Activated CD8-positive, alpha-beta memory T cell treated with anti-CD3 and anti-CD28 coated beads for 36 hours (primary cell): ENCODE results near the gene BLMH. TPM values are rescaled to one million over a fixed set of nuclear protein-coding genes. Genes with fewer than 3 reads are reported as not detected.
"Not testable (repeated sequence)": the region's sequence is repeated elsewhere in the genome, so short reads cannot be mapped to it uniquely, and the experiment has no call there.

Experiments used
- CTCF ChIA-PET: fragments of 350-600 bp; sonication (Branson Sonifier 250); formaldehyde crosslinking; loops from one replicate; lab custom pipeline; 2021; ENCODE audit warnings: antibody characterized with exemption; lab: Charles Lee
- POLR2A ChIA-PET: fragments of 350-600 bp; sonication (Branson Sonifier 250); formaldehyde crosslinking; loops from one replicate; lab custom pipeline; 2021; ENCODE audit warnings: antibody characterized with exemption; lab: Charles Lee
- total RNA-seq, 2 experiments: library from RNA; stranded (reverse); gene quantifications; one replicate each; pipeline ENCODE4 v1.2.3, GENCODE V29; 2021

The BLMH gene
- total RNA-seq, 2 experiments from 2014 or later: 75.6 to 75.7 TPM

DNA sequence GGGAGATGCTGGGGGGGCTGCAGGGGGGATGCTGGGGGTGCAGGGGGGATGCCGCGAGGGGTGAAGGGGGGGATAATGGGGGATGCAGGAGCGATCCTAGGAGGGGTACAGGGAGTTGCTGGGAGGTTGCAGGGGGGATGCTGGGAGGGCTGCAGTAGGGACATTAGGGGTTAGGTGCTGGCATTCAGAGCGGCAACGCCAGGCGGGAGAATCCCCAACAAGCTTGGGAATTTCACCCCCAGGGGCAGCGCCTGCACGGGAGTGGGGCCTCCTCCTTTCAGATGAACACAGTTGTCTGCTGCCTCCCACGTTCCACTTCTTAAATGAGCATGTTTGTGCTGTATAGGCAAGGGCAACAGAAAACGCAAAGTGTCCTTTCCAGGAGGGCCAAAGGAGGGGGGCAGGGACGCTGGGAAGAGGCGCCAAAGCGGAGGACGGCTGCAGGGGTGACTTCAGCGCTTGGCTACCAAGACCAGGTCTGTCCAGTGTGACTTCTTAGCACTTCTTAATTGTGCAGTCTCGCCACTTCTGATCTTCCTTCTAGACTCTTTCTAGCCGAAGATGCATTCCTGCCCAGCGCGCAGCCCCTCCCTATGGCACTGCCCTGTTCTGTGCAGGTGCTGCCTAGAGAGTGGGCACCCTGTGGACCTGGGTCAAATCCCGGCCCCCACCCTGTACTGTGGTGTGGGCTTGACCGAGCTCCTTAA, 54.3 kb downstream of the BLMH start:
- ChIA-PET POLR2A (no interaction called here), CTCF (no interaction called here)

DNA sequence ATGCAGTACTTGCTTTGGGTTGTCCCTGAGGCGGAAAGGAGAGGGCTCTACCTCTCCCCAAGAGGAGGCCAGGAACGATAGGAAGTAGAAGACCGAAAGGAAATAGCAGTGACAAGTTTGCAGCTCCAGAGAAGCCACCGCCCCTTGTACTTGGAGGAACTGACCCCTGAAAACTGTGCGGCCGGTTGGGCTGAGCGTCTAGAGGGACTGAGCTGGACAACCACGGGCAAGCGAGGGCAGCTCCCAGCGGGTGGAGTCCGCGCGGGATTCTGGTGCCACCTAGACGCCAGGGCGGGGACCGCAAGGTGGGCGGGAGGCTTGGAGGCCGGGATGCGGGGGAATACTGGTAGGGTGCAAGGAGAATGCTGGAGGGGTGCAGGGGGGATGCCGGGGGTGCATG, 55.0 kb downstream of the BLMH start:
- ChIA-PET CTCF (interaction anchor here (0.6 kb wide), 1 partner anchor 469 kb away, joined by 3 read pairs; no protein-coding TSS in a partner anchor), POLR2A (no interaction called here)

DNA sequence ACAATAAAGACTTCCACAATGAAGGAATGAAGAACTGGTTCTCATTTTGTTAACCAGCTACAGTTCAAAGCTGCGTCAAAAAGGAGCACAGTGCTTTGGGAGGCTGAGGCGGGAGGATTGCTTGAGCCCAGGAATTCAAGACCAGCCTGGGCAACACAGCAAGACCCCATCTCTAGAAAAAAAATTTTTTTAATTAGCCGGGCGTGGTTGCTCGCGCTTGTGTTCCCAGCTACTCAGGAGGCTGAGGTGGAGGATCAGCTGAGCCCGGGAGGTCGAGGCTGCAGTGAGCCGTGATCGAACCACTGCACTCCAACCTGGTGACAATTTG, 55.5 kb downstream of the BLMH start:
- ChIA-PET CTCF (interaction anchor here (0.6 to 0.8 kb wide), 3 partner anchors 126 to 468 kb away, joined by 3 to 4 read pairs (median 3); no protein-coding TSS in a partner anchor), POLR2A (interaction anchor here (0.6 kb wide), 1 partner anchor 786 kb away, joined by 3 read pairs; no protein-coding TSS in a partner anchor)

DNA sequence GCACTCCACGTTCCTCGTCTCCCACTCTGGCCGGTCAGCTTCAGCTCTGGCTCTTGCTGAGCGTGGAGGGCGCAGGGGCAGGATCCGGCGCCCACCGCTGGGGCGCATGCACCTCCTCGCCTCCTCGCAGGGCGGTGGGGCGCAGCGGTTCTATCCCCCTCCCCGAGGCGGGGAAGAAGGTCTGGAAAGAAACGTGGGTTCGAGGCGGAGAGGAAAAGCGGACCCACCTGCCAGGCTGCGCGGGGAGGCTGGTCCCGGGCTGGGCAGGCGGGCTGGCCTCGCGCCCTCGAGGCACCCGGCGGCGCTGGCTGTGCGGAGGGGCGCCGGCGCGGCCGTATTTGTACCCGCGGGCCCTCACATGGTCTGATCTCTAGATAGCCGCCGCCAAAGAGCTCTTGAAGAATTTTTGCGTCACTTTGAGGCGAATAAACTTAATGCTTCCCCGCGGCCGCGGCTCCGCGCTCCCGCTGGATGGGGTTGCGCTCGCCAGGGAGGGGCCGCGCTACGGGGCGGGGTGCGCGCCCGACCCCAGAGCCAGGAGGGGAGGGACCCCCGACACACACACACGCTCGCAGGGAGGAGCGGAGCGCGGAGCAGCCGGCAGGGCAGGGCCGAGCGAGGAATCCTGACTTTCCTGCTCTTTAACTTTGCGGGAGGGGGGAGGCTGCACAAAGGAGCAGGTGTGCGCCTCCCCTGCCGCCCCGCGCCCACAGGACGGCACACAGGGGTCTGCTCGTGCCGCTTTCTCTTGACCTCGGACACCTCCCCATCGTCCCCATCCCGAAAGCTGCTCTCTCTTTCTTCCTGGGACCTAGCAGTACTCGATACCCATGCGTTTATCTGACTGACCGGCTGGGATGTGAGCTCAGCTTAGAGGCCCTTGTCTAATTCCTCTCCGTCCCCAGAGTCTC, 56.1 kb downstream of the BLMH start, which contains the start of gene SLC6A4:
TSS of gene SLC6A4 (minus strand) at position 312 of the 911 bp plus-strand sequence. CDS start 13,739 bp downstream, outside the sequence.
- ChIA-PET POLR2A (interaction anchor here (0.6 kb wide), 1 partner anchor 785 kb away, joined by 3 read pairs; no protein-coding TSS in a partner anchor), CTCF (interaction anchor here (0.6 to 0.8 kb wide), 2 partner anchors 126 to 143 kb away, joined by 3 to 4 read pairs; no protein-coding TSS in a partner anchor)

DNA sequence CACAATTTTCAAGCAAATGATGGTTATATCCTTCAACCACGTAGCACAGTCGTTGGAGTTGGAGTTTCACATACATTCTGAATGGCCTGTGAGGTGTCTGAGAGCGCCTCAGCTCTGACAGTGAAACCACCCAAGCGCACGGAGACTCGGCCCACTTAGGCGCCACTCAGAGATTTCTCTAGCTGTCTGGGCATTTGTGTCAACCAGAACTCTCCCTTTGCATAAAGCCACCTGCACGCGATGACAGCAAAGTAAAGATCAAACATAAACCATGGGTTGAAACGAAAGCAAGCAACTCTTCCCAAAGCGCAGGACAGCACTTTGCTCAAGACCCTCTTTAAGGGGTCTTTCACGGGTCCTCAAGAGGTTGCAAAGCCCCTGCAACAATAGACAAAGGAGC, 56.8 kb downstream of the BLMH start:
- ChIA-PET POLR2A (no interaction called here), CTCF (no interaction called here)

DNA sequence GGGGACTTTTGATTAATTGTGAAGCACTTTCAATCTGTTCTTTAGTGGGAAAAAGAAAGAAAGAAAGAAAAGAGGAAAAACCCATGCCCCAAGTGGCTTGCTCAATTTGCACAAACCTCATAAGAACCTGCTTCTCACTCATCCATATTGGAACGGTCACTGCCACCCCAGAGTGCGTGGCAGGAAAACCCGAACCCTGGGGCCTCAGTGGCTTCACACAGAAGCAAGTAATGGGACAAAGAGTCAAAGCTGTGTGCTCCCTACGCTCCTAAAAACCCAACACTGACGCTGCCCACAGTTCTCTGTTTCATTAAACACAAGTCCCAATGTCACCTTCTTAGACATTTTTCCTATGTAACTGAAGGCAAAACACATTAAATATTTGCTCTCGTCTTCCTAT, 57.4 kb downstream of the BLMH start:
- POLR2A ChIA-PET: no interaction called here

DNA sequence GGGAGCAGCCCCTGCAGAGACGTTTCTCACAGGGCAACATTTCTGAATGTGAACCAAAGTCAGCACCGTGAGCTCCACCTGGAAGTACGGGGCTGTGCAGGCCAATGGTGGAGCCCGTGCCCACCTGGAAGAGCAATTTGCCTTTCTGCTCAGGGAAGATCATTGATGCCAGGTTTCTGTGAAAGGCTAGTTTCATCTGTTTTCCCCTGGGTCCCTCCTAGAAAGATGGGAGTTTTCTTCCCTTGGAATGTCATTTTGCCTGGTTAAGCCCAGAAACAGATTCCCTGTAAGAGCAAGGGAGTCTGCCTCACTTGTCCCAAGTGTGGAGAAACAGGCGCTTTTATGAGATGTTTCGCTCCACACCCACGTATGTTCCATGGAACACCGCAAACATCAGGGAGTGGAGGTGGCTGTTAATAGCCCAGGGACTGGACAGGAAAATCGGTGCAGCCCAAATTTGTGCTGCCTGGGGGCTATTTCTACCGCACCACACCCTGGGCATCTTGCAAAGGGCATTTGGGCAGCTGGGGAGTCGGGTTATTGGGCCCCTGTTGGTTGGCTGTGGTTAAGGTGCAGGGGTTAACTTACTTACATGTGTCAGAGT, 58.8 kb downstream of the BLMH start:
- CTCF ChIA-PET: no interaction called here
- POLR2A ChIA-PET: no interaction called here

More for the DNA sequence above, 57.4 kb downstream of the BLMH start:
- CTCF ChIA-PET: interaction anchor here (0.5 to 0.6 kb wide), 2 partner anchors 46 to 69 kb away, joined by 3 read pairs; no protein-coding TSS in a partner anchor

DNA sequence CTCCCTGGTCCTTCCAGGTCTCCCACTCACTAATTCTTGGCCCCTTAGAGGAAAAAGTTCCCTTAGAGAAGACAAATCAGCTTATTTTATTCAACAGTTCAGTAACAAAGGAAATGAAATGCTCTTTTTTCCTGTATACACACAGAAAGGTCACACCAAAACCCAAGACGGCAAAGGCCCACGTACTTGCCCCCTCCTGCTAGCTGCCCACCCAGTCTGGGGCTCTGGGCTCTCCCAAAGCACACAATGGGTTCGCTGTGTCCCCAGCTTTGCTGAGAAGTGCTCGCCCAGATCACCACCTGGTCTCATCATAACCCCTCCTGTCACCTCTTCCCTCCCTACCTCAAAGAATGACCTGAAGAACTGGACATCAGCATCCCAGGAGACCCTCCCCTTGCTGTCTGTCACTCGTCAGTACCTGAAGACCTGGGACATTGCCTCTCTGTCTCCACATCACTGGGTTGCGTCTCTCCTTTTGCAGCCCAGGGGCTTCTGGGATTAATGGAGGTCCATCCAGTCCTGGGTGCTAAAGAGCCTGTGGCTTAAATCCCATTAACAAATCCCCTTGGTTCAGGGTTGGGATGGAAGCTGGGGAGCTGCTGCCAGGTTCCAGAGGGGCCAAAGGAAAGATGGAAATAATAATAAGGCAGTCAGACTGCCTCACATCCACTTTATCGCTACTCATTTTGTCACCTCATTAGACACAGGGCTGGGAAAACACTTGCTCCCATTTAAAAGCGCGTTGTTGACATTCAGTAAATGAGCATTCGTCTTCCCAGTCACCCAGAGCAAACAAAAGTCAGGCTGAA, 59.5 kb downstream of the BLMH start:
- ChIA-PET CTCF (no interaction called here), POLR2A (no interaction called here)

DNA sequence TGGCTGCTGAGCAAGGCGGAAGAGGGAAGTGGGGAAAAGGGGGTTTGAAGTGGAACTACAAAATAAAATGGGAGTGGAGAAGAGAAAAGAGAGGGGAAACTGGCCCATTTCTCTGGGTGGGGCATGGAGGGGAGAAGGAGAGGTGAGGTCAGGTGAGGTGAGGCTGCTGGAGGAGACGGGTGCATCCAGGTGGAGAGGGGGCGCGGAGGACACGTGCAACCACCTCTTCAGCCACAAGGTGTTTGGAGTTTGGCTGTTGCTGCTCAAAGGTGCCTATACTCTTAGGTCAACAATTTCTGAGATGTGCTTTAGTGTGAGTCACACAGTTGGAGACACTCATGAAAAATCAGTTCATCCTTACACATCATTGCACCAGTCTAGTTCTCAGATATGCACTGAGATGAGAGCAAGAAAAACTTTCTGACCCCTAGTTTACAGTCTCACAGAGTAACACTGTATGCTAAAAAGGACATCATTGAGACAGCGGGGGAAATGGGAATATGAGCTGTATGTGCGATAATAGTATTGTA, 61.1 kb downstream of the BLMH start:
- CTCF ChIA-PET: no interaction called here

DNA sequence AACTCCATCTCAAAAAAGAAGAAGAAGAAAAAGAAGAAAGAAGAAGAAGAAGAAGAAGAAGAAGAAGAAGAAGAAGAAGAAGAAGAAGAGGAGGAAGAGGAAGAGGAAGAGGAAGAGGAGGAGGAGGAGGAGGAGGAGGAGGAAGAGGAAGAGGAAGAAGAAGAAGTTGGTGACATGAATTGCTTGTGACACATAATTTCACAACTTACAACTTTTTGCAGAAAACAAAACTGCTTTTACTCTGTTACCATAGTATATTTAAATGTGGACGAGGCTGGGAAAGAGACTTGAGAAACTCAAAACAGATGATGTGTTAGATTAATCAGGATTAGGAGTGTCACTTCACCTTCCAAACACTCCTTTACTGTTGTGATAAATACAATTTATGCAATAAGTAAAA, 61.7 kb downstream of the BLMH start:
- POLR2A ChIA-PET, CTCF ChIA-PET: not testable (repeated sequence)

More for the DNA sequence above, 61.1 kb downstream of the BLMH start:
- POLR2A ChIA-PET: no interaction called here

DNA sequence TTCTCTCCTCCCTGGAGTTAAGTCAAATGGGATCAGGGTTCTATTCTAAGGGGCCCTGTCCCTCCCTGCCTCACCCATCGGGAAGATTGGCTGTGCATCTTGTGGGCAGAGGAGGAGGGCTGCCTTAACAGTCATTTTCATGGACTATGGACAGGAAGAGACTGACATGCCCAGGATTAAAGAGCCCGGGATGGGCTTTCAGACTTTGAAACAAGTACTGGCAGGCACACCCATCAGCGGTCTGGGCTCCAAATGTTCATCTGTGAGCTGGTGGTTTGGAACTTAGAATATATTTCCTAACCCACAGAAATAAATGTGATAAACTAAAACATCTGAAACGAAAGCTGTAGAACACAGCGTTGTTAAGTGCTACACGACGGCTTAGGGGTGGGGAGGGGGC, 62.7 kb downstream of the BLMH start:
- POLR2A ChIA-PET: no interaction called here
- CTCF ChIA-PET: no interaction called here

DNA sequence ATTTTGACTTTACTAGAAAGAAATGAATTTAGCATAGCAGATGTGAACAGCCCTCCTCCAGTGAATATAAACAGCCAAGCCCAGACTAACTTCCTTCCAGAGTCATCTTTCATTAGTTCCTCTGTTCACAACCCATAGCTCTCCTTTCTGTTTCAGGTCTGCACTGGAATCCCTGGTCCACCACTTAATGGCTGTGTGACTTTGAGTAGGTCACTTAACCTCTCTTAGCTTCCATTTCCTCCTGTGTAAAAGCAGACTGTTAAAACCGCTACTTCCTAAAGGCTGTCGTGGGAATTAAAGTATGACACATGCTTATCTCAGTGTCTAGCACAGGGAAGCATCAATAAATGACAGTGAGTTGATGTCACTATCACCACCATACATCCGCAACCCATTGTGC, 63.7 kb downstream of the BLMH start:
- CTCF ChIA-PET: no interaction called here

DNA sequence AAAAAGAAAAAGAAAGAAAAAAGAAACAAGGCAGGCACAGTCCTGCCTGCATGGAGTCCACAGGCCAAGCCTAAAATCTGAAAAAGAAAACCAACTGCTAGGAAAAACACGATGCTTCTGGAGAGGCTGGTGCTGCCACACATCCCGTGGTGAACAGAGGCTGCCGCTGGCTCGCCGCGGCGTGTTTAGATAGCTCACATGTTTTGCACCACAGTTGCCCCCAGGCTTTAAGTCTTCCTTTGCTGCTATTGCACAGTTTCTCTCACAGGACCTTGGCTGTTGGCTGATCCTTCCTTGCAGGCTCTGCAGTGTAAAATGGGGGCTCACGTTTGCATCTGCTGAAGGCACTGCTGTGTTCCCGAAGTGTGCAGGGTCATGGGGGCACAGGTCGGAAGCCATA, 64.9 kb downstream of the BLMH start:
- CTCF ChIA-PET: no interaction called here

More for the DNA sequence above, 63.7 kb downstream of the BLMH start:
- POLR2A ChIA-PET: no interaction called here

DNA sequence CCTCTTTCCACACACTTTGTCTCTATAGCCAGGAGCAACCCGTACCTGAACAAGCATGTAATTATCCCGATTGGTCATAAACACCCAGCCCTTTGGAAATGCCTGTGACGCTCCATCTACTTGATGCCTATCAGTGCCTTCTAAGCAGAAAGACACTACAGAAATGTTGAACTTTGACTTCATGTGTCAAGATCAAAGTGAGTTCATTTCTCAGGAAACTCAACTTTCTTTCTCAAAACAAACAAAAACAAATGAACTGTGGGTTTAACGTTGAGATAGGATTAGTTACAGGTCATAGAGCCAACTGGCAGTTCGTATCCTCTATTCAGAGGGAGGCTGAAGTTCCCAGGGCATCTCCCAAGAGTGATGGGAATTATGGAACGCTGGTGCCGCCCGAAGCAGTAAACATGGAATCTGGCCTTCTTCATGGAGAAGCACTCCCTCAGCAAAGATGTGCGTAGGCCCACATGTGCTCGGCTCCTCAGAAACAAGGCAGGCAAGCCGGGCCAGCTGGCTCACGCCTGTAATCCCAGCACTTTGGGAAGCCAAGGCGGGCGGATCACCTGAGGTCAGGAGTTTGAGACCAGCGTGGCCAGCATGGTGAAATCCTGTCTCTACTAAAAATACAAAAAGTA, 65.7 kb downstream of the BLMH start:
- POLR2A ChIA-PET: no interaction called here
- CTCF ChIA-PET: no interaction called here

More for the DNA sequence above, 64.9 kb downstream of the BLMH start:
- POLR2A ChIA-PET: no interaction called here

DNA sequence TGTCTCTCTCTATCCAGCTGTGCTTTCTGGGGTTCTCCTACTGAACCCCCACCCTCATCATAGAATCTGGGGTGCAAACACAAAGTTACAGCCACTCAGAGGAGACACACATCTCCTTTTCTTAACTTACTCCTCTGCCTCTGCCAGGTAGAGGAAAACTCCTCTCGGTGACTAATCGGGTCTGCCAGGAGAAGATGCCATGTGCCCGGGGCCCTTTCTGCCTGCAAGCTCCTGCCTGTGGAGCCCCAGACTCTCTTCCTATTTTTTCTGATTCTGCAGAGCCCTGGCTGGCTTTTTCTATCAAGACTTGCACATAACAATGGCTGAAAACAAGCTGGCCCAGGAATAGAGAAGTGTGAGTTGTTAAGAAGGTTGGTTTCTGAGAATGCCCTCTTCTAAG, 66.6 kb downstream of the BLMH start:
- CTCF ChIA-PET: no interaction called here
- POLR2A ChIA-PET: no interaction called here

DNA sequence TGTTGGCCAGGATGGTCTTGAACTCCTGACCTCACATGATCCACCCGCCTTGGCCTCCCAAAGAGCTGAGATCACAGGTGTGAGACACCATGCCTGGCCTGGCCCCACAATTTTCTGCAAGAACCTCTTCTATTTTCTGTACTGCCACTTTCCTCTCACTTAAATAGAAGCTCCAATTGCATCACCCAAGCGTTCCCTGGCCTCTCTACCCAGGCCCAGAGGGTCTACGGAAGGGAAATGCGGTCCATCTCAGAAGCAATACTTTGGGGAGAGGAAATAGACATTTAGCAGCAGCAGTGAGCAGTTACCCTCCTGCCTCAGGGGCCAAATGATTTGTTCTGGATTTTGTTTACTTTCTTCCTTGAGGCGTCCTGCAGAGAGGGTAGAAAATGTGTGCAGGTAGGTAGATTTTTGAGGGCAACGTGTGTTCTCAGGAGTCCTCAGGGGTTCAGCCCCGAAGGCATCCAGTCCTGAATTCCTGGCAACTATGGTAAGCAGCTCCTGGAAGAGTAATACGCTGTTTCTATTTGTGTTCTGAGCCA, 67.3 kb downstream of the BLMH start:
- POLR2A ChIA-PET: no interaction called here
- CTCF ChIA-PET: interaction anchor here (0.9 kb wide), 1 partner anchor 10 kb away, joined by 4 read pairs; no protein-coding TSS in a partner anchor

DNA sequence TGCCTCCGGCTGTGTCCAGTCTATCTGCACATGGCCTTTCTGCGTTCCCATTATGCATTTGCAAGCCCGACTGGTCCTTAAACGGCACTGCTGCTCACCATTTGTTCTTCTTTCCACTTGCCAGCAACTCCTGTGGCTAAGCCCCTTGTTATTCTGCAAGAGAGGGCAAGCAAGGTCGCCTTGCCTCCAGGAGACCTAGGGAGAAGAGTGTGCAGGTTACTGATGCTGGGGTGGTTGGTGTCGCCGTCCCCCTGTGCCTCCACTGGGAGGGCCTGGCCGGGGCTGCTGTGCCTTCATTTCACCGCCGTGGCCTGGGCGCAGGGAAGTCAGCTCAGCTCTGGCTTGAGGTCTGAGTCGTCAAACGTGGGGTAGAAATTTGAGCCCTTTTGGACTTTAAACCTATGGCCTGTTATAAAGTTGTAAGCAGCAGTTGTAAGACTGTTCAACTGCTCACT, 69.0 kb downstream of the BLMH start:
- ChIA-PET POLR2A (no interaction called here), CTCF (no interaction called here)

DNA sequence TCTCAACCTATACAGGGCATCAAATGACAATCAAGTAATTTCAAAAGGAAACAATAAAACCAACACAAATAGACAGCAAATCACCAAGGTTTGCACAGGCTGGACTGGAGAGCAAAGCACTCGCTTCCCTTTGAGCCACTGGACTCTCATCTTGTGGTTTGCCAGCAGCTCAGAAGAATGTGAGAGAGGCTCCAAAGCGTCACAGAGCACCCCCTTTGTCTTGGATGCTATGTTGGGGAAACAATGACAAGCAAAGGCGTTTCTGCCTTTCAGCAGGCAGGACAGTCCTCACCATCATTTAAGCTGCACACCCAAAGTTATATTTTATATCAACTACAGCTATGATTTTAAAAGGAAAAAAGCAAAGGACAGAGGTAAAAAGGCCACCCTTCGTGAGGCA, 69.5 kb downstream of the BLMH start:
- POLR2A ChIA-PET: no interaction called here
- CTCF ChIA-PET: no interaction called here
